ENCODE measurements around the gene EIF3B. TPM values are rescaled to one million over a fixed set of nuclear protein-coding genes. Genes with fewer than 3 reads are reported as not detected.

Gene EIF3B
- total RNA-seq, 4 donors from 2014 or later: 116 to 251 (median 122) TPM

DNA sequence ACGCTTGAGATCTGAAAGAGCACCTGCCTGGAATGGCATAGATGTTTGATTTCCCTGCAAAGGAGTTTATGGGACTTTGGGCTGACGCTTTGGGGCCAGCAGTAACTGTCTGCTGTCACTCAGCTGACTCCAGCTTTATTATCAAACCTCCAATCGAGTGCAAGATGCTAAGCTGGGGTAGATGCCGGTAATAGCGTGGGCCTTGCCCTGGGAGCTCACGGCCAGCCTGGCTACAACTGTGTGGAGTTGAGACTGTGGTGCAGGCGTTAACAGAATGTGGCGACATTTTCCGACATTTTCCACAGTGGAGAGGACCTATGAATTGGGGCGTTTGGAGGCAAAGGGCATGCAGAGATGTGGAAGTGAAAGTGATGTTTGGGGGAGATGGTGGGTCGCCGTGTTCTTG is 50.1 kb downstream of the EIF3B start:
- no peak for DNase-seq (ENCODE audit: low spot score)
- no peak for ATAC-seq (ENCODE audit: low FRiP score)

DNA sequence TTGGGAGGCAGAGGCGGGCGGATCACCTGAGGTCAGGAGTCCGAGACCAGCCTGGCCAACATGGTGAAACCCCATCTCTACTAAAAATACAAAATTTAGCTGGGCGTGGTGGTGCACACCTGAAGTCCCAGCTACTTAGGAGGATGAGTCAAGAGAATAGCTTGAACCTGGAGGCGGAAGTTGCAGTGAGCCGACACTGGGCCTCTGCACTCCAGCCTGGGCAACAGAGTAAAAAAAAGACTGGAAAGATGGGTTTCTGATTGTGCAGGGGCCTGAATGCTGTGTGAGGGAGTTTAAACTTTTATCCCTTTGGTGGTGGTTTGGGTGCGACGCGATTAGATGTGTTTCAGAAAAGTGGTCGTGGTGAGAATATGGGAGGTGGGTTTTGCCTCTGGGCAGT is 50.6 kb downstream of the EIF3B start:
- TF ChIP-seq, protein P1, sequence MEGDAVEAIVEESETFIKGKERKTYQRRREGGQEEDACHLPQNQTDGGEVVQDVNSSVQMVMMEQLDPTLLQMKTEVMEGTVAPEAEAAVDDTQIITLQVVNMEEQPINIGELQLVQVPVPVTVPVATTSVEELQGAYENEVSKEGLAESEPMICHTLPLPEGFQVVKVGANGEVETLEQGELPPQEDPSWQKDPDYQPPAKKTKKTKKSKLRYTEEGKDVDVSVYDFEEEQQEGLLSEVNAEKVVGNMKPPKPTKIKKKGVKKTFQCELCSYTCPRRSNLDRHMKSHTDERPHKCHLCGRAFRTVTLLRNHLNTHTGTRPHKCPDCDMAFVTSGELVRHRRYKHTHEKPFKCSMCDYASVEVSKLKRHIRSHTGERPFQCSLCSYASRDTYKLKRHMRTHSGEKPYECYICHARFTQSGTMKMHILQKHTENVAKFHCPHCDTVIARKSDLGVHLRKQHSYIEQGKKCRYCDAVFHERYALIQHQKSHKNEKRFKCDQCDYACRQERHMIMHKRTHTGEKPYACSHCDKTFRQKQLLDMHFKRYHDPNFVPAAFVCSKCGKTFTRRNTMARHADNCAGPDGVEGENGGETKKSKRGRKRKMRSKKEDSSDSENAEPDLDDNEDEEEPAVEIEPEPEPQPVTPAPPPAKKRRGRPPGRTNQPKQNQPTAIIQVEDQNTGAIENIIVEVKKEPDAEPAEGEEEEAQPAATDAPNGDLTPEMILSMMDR (IDR thresholded peaks at IDR 0.05): no peak
- ATAC-seq (ENCODE audit: low FRiP score): no peak
- no peak for DNase-seq (ENCODE audit: low spot score)

More for the DNA sequence above, 50.1 kb downstream of the EIF3B start:
- TF ChIP-seq, protein P1 (IDR thresholded peaks at IDR 0.05): no peak

DNA sequence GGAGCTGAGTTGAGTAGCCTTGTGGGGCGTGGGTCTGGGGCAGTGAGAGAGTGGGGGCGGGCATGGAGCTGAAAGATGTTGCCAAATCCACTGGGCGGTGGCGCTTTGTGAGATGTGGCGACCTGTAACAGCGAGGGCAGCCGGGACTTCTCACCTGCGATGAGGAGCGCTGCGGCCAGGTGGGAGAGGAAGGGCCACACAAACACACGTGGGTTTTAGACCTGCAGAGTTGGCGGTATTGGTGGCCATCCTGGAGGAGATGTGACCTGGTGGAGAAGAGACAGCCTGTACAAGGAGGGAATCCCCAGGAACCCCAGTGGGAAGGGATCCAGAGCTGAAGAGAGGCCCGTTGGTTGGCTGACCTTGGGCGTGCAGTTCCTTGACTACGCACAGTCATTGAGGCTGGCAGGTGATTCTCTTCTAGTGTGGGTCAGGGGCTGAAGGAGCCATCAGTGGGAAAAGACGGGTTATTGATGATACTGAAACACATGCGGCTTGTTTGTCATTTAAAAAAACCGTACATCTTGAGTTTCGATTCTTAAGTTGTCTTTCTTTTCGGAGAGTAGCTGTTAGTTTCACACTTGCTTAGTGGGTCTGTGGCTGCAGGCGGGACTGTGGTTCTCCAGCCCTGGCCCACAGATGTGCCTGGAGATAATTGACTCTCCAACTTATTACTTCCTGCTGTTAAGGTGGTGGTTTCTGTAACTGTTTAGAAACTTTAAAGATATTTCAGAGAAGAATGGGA is 51.1 kb downstream of the EIF3B start:
- TF ChIP-seq, protein P1 (IDR thresholded peaks at IDR 0.05): no peak
- ATAC-seq (ENCODE audit: low FRiP score) (no peak), DNase-seq (ENCODE audit: low spot score) (no peak)

DNA sequence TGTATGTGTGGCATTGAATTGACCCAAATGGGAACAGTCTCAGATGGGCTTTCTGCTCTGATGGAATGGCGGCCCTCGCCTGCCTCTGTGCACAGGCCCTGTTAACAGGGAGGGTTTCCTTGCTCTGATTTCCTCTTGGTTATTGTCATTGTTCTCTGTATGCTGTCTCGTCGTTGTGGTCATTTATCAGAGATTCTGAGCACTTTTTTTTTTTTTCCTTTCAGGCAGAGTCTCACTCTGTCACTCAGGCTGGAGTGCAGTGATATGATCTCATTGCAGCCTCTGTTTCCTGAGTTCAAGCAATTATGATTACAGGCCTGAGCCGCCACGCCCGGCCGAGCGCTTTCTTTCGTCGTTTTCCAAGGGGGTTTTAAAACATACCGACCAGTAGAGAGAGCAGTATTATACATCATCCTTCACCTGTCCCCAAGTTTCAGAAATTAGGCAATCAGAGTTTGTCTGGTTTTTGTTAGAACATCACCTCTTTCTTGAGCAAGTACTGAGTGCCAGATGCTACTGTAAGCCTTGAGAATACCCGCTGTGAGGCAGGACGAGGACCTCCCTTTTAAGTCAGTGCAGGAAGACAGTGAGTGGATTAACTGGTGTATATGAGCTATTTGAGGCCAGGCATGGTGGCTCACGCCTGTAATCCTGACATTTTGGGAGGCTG is 55.3 kb downstream of the EIF3B start:
- DNase-seq (ENCODE audit: low spot score) (no peak), ATAC-seq (ENCODE audit: low FRiP score) (no peak)
- TF ChIP-seq, protein P1 (IDR thresholded peaks at IDR 0.05): no peak

DNA sequence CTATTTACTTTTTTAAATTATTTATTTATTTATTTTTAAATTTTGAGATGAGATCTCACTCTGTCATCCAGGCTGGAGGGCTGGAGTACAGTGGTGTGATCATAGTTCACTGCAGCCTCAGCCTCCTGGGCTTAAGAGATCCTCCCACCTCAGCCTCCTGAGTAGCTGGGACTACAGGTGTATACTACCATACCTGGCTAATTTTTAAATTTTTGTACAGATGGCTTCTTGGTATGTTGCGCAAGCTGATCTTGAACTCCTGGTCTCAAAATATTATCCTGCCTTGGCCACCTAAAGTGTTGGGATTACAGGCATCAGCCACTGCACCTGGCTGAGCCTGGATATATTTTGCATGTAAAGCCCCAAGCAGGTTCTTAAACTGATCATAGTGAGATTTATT is 56.4 kb downstream of the EIF3B start:
- TF ChIP-seq, protein P1 (IDR thresholded peaks at IDR 0.05): no peak
- DNase-seq (ENCODE audit: low spot score): no peak
- no peak for ATAC-seq (ENCODE audit: low FRiP score)

DNA sequence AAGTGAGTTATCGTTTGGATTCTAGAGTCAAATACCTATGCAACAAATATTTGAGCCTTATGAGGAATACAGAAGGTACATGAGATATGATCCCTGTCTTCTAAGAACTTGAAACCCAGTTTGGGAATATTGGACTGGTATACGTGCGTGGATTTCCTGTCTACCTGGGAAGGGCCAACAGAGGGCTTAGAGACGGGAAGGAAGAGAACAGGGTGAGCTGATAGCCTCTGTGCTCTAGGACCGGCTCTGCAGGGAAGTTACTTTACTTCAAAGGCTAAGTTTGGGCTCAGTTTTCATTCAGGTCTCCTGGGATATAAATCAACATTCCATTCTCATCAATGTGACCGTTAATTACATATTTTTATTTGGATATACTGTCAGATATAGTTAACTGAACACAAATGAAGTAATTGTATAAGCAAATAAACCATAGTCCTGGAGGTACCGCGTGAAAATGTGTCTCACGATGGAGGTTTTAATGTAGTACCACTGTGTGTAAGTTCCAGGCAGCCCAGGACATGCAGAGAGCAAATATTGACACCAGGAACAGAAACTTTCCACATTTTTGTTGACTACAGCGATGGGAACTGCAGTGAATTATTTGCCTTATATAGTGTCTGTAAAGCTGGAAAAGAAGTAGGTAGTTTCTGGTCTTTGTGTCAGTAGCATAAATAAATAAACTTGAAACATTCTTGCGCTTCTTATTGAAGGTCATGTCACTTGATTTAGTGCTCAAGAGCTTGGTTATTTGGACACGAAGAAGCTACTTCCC is 57.4 kb downstream of the EIF3B start:
- TF ChIP-seq, protein P1 (IDR thresholded peaks at IDR 0.05): no peak
- DNase-seq (ENCODE audit: low spot score): no peak
- no peak for ATAC-seq (ENCODE audit: low FRiP score)

Measured in omental fat pad (tissue), 4 donors.